IMR-90 (cell line): ENCODE results near the gene CRTAP.

Source experiments
- FOS ChIP-seq: fragments of 150-350 bp; IDR thresholded peaks from 2 replicates; pipeline ENCODE4 v1.6.1; 2016; ENCODE audit warnings: low read depth, low read length
- MAFK ChIP-seq: IDR thresholded peaks from 2 replicates; pipeline ENCODE4 v1.6.1; 2012; ENCODE audit warnings: low read depth, low read length, improper control_type of control experiment
- TF ChIP-seq, protein P1 (sequence below): conservative IDR thresholded peaks from 2 replicates; pipeline ENCODE4 v1.5.1; 2012; ENCODE audit warnings: mild to moderate bottlenecking, low read depth, low read length, improper control_type of control experiment

DNA sequence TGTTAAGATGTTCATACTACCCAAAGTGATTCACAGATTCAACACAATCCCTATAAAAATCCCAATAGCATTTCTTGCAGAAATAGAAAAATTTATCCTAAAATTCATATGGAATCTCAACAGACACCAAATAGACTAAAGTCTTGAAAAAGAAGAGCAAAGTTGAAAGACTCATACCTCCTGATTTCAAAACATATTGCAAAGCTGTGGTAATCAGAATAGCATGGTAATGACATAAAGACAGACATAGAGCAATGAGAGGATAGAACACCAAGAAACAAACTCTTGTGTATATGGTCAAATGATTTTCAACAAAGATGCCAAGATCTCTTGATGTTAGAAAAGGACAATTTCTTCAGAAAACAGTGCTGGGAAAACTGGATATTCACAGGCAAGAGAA, 25.1 kb upstream of the CRTAP start:
- TF ChIP-seq, protein P1, sequence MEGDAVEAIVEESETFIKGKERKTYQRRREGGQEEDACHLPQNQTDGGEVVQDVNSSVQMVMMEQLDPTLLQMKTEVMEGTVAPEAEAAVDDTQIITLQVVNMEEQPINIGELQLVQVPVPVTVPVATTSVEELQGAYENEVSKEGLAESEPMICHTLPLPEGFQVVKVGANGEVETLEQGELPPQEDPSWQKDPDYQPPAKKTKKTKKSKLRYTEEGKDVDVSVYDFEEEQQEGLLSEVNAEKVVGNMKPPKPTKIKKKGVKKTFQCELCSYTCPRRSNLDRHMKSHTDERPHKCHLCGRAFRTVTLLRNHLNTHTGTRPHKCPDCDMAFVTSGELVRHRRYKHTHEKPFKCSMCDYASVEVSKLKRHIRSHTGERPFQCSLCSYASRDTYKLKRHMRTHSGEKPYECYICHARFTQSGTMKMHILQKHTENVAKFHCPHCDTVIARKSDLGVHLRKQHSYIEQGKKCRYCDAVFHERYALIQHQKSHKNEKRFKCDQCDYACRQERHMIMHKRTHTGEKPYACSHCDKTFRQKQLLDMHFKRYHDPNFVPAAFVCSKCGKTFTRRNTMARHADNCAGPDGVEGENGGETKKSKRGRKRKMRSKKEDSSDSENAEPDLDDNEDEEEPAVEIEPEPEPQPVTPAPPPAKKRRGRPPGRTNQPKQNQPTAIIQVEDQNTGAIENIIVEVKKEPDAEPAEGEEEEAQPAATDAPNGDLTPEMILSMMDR = no peak
- no peak for TF ChIP-seq MAFK
- no peak for TF ChIP-seq FOS
